Measurements from ENCODE around the gene SLC22A5. TPM values are rescaled to one million over a fixed set of nuclear protein-coding genes. Genes with fewer than 3 reads are reported as not detected.
"Not testable (repeated sequence)": the region's sequence is repeated elsewhere in the genome, so short reads cannot be mapped to it uniquely, and the experiment has no call there.

Gene SLC22A5
- polyA plus RNA-seq, 3 donors = 45.1 to 50.9 (median 49.4) TPM

GRCh38 chr5:132397936-132398675, 28.6 kb downstream of the SLC22A5 start:
- not testable (repeated sequence) for DNase-seq (ENCODE audit: extremely low read depth in 1 of 11, low read depth in 9 of 11, low spot score in 4 of 11)

- DNase-seq (ENCODE audit: extremely low read depth in 1 of 11, low read depth in 9 of 11, low spot score in 4 of 11) = not testable (repeated sequence)
Measured at GRCh38 chr5:132404041-132404440, 34.5 kb downstream of the SLC22A5 start.

- DNase-seq (ENCODE audit: extremely low read depth in 1 of 11, low read depth in 9 of 11, low spot score in 4 of 11) = no peak
Measured at GRCh38 chr5:132405646-132406045, 36.1 kb downstream of the SLC22A5 start.

- no peak for DNase-seq (ENCODE audit: extremely low read depth in 1 of 11, low read depth in 9 of 11, low spot score in 4 of 11)
Measured at GRCh38 chr5:132406144-132406783, 36.8 kb downstream of the SLC22A5 start.

- DNase-seq (ENCODE audit: extremely low read depth in 1 of 11, low read depth in 9 of 11, low spot score in 4 of 11) = no peak
Measured at GRCh38 chr5:132407970-132408369, 38.5 kb downstream of the SLC22A5 start.

- no peak for DNase-seq (ENCODE audit: extremely low read depth in 1 of 11, low read depth in 9 of 11, low spot score in 4 of 11)
Measured at GRCh38 chr5:132408456-132408855, 38.9 kb downstream of the SLC22A5 start.

- DNase-seq (ENCODE audit: extremely low read depth in 1 of 11, low read depth in 9 of 11, low spot score in 4 of 11) = no peak
Measured at GRCh38 chr5:132408965-132409364, 39.5 kb downstream of the SLC22A5 start.

GRCh38 chr5:132410451-132411303, 41.2 kb downstream of the SLC22A5 start:
- peak in 9 of 11 donors; percentile 50 to 76 (median 69) for DNase-seq (ENCODE audit: extremely low read depth in 1 of 11, low read depth in 9 of 11, low spot score in 4 of 11)

- no peak for DNase-seq (ENCODE audit: extremely low read depth in 1 of 11, low read depth in 9 of 11, low spot score in 4 of 11)
Measured at GRCh38 chr5:132411304-132412013, 41.9 kb downstream of the SLC22A5 start.

GRCh38 chr5:132413567-132413966, 44.1 kb downstream of the SLC22A5 start:
- DNase-seq (ENCODE audit: extremely low read depth in 1 of 11, low read depth in 9 of 11, low spot score in 4 of 11) = no peak

GRCh38 chr5:132414634-132415378, 45.3 kb downstream of the SLC22A5 start:
- no peak for DNase-seq (ENCODE audit: extremely low read depth in 1 of 11, low read depth in 9 of 11, low spot score in 4 of 11)

GRCh38 chr5:132415516-132415915, 46.0 kb downstream of the SLC22A5 start:
- not testable (repeated sequence) for DNase-seq (ENCODE audit: extremely low read depth in 1 of 11, low read depth in 9 of 11, low spot score in 4 of 11)

- DNase-seq (ENCODE audit: extremely low read depth in 1 of 11, low read depth in 9 of 11, low spot score in 4 of 11) = no peak
Measured at GRCh38 chr5:132416306-132417009, 46.9 kb downstream of the SLC22A5 start.

GRCh38 chr5:132417010-132417439, 47.5 kb downstream of the SLC22A5 start:
- DNase-seq (ENCODE audit: extremely low read depth in 1 of 11, low read depth in 9 of 11, low spot score in 4 of 11) = no peak

GRCh38 chr5:132417461-132417860, 48.0 kb downstream of the SLC22A5 start:
- no peak for DNase-seq (ENCODE audit: extremely low read depth in 1 of 11, low read depth in 9 of 11, low spot score in 4 of 11)

GRCh38 chr5:132417889-132418485, 48.5 kb downstream of the SLC22A5 start:
- no peak for DNase-seq (ENCODE audit: extremely low read depth in 1 of 11, low read depth in 9 of 11, low spot score in 4 of 11)

GRCh38 chr5:132418881-132419280, 49.4 kb downstream of the SLC22A5 start:
- DNase-seq (ENCODE audit: extremely low read depth in 1 of 11, low read depth in 9 of 11, low spot score in 4 of 11) = no peak

Measured in renal cortex interstitium (tissue), 11 donors.